Measurements from ENCODE around the gene MAS1L. TPM values are rescaled to one million over a fixed set of nuclear protein-coding genes. Genes with fewer than 3 reads are reported as not detected.

Gene MAS1L
- total RNA-seq, 1 donor from 2014 or later, result not detected

- TF ChIP-seq CTCF (IDR thresholded peaks at IDR 0.05; ENCODE audit: unreplicated experiment), result no peak
- no peak for DNase-seq (ENCODE audit: low spot score, unreplicated experiment)
- Mint-ChIP-seq H3K27me3 (no peaks in the 10 kb centered on the region), H3K36me3 (ENCODE audit: insufficient read depth) (no peaks in the 10 kb centered on the region), H3K4me3 (ENCODE audit: low read depth) (no peak overlapping the region), H3K4me1 (ENCODE audit: low read depth) (peaks cover 2% of the 10 kb centered on the region), H3K9me3 (ENCODE audit: low read depth) (peaks cover 6% of the 10 kb centered on the region), H3K27ac (no peak overlapping the region)
These were observed 31.7 kb upstream of the MAS1L start for GRCh38 chr6:29519291-29520010.

- TF ChIP-seq CTCF (IDR thresholded peaks at IDR 0.05; ENCODE audit: unreplicated experiment), result no peak
- H3K4me3 Mint-ChIP-seq (ENCODE audit: low read depth), result no peak overlapping the region
- H3K27me3 Mint-ChIP-seq, result no peaks in the 10 kb centered on the region
- H3K36me3 Mint-ChIP-seq (ENCODE audit: insufficient read depth), result no peaks in the 10 kb centered on the region
- peaks cover 2% of the 10 kb centered on the region for H3K9me3 Mint-ChIP-seq (ENCODE audit: low read depth)
- H3K27ac Mint-ChIP-seq, result no peak overlapping the region
- DNase-seq (ENCODE audit: low spot score, unreplicated experiment), result no peak
- H3K4me1 Mint-ChIP-seq (ENCODE audit: low read depth), result no peaks in the 10 kb centered on the region
These were observed 30.1 kb upstream of the MAS1L start for GRCh38 chr6:29517728-29518440.

GRCh38 chr6:29517245-29517644 lies 29.5 kb upstream of the MAS1L start:
- H3K27ac Mint-ChIP-seq, result no peak overlapping the region
- DNase-seq (ENCODE audit: low spot score, unreplicated experiment), result no peak
- H3K4me3 Mint-ChIP-seq (ENCODE audit: low read depth), result no peak overlapping the region
- no peaks in the 10 kb centered on the region for H3K4me1 Mint-ChIP-seq (ENCODE audit: low read depth)
- no peaks in the 10 kb centered on the region for H3K9me3 Mint-ChIP-seq (ENCODE audit: low read depth)
- H3K27me3 Mint-ChIP-seq, result no peaks in the 10 kb centered on the region
- TF ChIP-seq CTCF (IDR thresholded peaks at IDR 0.05; ENCODE audit: unreplicated experiment), result no peak
- H3K36me3 Mint-ChIP-seq (ENCODE audit: insufficient read depth), result no peaks in the 10 kb centered on the region

GRCh38 chr6:29516108-29516507 lies 28.4 kb upstream of the MAS1L start:
- no peak for TF ChIP-seq CTCF (IDR thresholded peaks at IDR 0.05; ENCODE audit: unreplicated experiment)
- Mint-ChIP-seq H3K9me3 (ENCODE audit: low read depth) (no peaks in the 10 kb centered on the region), H3K4me1 (ENCODE audit: low read depth) (no peaks in the 10 kb centered on the region), H3K4me3 (ENCODE audit: low read depth) (no peak overlapping the region), H3K27me3 (peaks cover 5% of the 10 kb centered on the region), H3K27ac (no peak overlapping the region), H3K36me3 (ENCODE audit: insufficient read depth) (no peaks in the 10 kb centered on the region)
- no peak for DNase-seq (ENCODE audit: low spot score, unreplicated experiment)

- no peaks in the 10 kb centered on the region for H3K9me3 Mint-ChIP-seq (ENCODE audit: low read depth)
- no peaks in the 10 kb centered on the region for H3K36me3 Mint-ChIP-seq (ENCODE audit: insufficient read depth)
- peaks cover 17% of the 10 kb centered on the region for H3K27me3 Mint-ChIP-seq
- H3K27ac Mint-ChIP-seq, result no peak overlapping the region
- no peak overlapping the region for H3K4me3 Mint-ChIP-seq (ENCODE audit: low read depth)
- no peak for DNase-seq (ENCODE audit: low spot score, unreplicated experiment)
- no peak for TF ChIP-seq CTCF (IDR thresholded peaks at IDR 0.05; ENCODE audit: unreplicated experiment)
- no peaks in the 10 kb centered on the region for H3K4me1 Mint-ChIP-seq (ENCODE audit: low read depth)
These were observed 23.1 kb upstream of the MAS1L start for GRCh38 chr6:29510746-29511300.
